Measurements from ENCODE around the gene HBA1.
"Not testable (repeated sequence)": the region's sequence is repeated elsewhere in the genome, so short reads cannot be mapped to it uniquely, and the experiment has no call there.

The HBA1 gene

GRCh38 chr16:176477-177382, at the start of gene HBA1:
Gene HBA1, plus strand, starts transcription at chr16:176680. Its CDS starts 37 bp downstream, at chr16:176717.
- not testable (repeated sequence) for DNase-seq

- no peak for DNase-seq
Observed at GRCh38 chr16:129075-129474, 47.4 kb upstream of the HBA1 start.

GRCh38 chr16:130533-131173, 45.8 kb upstream of the HBA1 start:
- no peak for DNase-seq

- no peak for DNase-seq
Observed at GRCh38 chr16:132120-132519, 44.4 kb upstream of the HBA1 start.

DNA sequence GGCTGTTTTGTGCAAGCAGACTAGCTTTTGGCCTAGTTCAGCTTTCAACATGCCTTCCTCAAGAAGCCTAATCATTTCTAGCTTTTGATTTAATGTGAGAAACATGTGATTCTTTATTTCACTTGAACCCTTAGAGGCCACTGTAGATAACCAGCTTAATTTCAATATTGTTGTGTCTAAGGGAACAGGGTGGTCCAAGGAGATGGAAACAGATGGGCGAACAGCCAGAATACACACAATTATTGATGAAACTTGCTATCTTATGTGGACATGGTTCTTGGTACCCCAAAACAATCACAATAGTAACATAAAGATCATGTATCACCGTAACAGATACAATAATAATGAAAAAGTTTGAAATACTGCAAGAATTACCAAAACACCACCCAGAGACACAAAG, 42.8 kb upstream of the HBA1 start:
- DNase-seq, result no peak

GRCh38 chr16:138049-138417, 38.4 kb upstream of the HBA1 start:
- DNase-seq, result no peak

DNA sequence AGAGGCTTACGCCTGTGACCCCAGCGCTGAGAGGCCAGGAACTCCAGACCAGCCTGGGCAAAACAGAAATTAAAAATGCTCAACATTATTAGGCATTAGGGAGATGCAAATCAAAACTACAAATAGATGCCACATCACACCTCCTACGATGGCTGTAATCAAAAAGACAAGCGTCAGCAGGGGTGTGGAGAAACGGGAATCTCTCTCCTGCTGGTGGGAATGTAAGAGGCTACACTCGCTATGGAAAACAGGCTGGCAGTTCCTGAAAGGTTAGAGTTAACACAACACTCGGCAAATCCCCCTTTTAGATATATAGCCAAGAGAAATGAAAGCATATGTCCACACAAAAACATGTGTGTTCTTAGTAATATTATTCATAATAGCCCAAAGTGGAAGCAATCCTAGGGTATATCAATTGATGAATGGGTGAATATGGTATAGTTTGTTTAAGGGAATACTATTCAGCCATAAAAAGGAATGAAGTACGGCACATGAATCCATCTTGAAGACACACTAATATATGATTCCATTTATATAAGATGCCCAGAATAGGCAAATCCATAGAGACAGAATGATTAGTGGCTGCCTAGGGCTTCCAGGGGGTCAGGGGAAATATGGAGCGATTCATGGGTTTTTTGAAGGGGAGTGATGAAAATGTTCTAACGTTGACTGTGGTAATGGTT, 36.2 kb upstream of the HBA1 start:
- DNase-seq, result no peak

DNA sequence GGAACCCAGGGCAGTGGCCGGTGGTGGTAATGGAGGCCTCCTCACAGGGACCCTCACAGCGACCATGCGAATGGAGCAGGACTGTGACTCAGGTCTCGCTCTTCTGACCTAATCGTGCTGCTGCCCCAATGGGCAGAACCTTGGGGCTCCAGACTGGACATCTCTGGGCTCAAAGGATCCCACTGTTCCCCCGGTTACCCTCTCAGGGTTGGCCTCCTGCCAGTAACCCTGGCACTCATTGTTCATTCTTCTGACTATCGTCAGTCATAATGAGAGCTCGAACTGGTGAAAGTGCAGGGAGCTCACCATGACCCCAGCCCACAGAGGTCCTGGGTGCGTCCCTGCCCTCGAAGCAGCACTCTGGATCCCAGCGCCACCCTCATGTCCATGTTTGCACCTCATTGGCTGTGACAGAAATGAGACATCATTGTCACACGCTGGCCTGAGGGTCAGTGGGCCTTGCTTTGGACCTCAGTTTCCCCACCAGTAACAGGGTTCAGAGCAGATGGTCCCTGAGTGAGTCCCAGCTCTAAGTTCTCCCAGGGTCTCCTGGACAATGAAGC, 34.0 kb upstream of the HBA1 start:
- DNase-seq, result no peak

DNA sequence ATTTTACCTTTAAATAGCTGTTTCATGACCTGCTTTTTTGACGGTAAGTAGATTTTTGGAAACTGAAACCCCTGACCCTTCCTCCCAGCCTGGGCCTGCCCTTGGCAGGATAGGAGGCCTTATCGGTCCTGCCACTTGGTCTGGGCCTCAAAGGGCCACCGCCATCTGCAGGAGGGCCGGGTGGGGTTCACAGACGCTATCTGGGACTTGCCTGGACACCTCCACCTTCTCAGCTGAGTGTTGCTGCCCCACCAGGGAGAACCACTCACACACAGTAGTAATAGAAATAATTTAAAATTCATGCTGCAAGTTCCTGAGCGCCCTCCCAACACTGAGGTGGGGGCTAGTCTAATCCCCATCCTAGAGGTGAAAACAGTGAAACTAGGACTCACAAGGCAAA, 33.4 kb upstream of the HBA1 start:
- DNase-seq, result no peak

GRCh38 chr16:143456-143855, 33.0 kb upstream of the HBA1 start:
- no peak for DNase-seq

DNA sequence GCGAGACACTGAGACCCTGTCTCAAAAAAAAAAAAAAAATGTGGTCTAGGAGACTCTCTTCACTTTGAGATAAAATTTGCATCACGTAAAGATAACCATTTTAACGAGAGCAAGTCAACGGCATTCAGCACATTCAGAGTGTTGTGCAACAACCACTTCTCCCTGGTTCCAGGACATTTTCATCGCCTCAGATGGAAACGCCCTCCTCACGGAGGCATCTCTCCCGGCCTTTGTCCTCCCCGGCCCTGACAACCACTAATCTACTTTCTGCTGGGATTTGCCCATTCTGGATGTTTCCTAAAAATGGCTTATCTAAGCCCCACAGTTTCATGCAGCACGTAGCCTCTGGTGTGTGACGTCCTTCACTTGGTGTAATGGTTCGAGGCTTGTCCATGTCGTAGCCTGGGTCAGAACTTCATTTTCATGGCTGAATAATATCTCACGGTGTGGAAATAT, 31.7 kb upstream of the HBA1 start:
- DNase-seq, result no peak

DNA sequence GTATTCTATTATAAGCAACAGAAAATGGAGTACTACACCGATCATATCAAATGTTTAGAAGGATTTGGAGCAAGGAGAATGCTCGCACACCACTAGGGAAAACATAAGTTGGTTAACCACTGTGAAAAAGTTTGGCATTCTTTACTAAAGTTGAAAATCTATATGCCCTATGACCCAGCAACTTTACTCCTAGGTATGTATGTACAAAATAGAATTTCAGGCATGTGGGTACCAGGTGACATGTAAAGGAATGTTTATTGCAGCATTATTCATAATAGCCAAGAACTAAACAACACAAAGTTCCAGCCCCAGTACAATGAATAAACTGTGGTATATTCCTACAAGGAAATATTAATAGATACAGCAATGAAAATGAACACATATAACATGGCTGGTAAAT, 29.8 kb upstream of the HBA1 start:
- DNase-seq, result no peak

GRCh38 chr16:149024-149660, 27.3 kb upstream of the HBA1 start:
- no peak for DNase-seq

- no peak for DNase-seq
Observed at GRCh38 chr16:152141-153128, 24.0 kb upstream of the HBA1 start, which contains the start of gene HBZ. Gene HBZ, plus strand, starts transcription at chr16:152644. Its CDS starts 266 bp downstream, at chr16:152910.

DNA sequence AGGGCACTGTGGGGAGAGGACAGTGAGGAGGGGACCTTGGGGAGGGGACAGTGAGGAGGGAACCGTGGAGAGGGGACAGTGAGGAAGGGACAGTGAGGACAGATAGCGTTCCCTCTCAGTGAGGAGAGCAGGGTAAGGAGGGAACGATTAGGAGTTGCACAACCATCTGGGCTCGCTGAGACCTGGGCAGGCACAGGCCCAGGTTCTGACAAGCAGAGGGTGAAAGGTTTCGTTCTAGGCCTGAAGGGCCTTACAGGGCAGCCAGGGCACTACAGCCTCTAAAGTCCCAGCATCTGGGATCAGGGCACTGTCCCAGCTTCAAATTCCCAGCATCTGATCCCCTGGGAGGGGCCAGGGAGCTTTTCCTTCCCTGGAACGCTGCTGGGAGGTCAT, 23.4 kb upstream of the HBA1 start:
- not testable (repeated sequence) for DNase-seq

GRCh38 chr16:153550-154216, 22.8 kb upstream of the HBA1 start:
- DNase-seq, result not testable (repeated sequence)

- no peak for DNase-seq
Observed at GRCh38 chr16:154217-155030, 22.1 kb upstream of the HBA1 start.

DNA sequence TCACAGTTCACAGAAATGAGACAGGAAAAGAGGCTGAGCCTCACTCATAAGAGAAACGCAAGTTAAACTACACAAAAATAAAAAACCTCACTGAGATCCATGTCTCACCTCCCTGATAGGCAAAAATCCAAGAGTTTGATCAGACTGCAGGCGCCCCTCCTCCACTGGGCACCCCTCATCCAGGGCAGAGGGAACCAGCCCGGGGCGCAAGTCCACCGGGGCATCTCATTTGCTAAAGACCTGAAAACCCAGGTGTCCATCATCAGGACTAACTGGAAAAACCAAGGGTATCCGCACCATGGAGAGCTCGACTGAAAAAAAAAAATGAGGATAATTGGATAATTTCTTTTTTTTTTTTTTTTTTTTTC, 21.5 kb upstream of the HBA1 start:
- no peak for DNase-seq

DNA sequence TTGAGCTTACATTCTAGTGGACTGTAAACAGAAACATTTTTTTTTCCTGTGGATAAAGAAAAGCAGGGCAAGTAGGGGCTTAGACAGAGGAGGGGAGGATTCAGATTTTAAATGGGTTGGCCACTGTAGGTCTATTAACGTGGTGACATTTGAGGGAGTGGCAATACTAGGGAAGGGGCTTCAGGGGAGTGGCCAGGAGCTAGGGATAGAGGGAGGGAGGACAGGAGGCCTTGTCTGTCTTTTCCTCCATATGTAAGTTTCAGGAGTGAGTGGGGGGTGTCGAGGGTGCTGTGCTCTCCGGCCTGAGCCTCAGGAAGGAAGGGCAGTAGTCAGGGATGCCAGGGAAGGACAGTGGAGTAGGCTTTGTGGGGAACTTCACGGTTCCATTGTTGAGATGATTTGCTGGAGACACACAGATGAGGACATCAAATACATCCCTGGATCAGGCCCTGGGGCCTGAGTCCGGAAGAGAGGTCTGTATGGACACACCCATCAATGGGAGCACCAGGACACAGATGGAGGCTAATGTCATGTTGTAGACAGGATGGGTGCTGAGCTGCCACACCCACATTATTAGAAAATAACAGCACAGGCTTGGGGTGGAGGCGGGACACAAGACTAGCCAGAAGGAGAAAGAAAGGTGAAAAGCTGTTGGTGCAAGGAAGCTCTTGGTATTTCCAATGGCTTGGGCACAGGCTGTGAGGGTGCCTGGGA, 17.2 kb upstream of the HBA1 start:
- DNase-seq, result no peak

Measured in NCI-H510A treated with DMSO at 0.1 percent for 48 hours (cell line).